GM18502 (cell line): ENCODE data around the gene STEAP1.
"Not testable (repeated sequence)": the region's sequence is repeated elsewhere in the genome, so short reads cannot be mapped to it uniquely, and the experiment has no call there.

Experiments used
- ATAC-seq: cut with Tn5 transposase; IDR thresholded peaks from one replicate; pipeline ENCODE4 v1.9.1; 2021; ENCODE audit warnings: mild to moderate bottlenecking; ENCODE audit not compliant: unreplicated experiment, poor library complexity

The STEAP1 gene

DNA sequence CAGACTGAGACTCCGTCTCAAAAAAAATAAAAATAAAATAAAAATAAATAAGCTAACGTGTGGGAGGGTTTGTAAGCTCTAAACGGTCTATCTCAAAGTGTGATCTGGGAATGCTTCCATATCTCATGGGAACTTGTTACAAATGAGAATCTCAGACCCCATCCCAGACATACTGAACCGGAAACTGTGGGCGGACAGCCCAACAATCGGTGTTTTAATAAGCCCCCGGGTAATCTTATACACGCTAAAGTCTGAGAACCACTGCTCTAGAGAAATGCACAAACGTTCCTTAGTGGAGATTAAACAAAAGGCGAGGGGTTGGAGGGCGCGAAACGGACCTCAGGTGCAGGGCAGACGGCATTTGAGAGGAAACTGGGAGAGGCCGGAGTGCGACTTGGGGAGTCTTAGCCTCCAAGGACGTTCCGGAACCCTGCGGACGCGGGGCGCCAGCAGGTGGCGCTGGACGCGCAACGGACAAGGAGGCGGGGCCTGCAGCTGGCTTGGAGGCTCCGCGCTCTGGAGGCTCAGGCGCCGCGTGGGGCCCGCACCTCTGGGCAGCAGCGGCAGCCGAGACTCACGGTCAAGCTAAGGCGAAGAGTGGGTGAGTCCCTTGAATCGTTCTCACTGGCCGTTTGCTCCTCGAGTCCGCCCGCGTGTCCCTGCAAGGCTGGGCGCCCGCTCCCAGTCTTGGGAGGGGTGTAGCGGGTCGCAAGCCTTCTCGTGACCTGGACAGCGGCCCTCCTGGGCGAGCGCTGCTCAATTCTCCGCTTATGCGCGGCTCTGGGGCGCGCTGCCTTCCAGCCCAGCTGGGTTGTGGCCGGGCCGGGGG lies at the start of gene STEAP1:
STEAP1 (plus strand) TSS at position 527 of the 829 bp plus-strand sequence. CDS start 5,320 bp downstream, outside the sequence.
- peak; percentile 98 for ATAC-seq

GRCh38 chr7:90114972-90115371 lies 39.3 kb upstream of the STEAP1 start:
- not testable (repeated sequence) for ATAC-seq

DNA sequence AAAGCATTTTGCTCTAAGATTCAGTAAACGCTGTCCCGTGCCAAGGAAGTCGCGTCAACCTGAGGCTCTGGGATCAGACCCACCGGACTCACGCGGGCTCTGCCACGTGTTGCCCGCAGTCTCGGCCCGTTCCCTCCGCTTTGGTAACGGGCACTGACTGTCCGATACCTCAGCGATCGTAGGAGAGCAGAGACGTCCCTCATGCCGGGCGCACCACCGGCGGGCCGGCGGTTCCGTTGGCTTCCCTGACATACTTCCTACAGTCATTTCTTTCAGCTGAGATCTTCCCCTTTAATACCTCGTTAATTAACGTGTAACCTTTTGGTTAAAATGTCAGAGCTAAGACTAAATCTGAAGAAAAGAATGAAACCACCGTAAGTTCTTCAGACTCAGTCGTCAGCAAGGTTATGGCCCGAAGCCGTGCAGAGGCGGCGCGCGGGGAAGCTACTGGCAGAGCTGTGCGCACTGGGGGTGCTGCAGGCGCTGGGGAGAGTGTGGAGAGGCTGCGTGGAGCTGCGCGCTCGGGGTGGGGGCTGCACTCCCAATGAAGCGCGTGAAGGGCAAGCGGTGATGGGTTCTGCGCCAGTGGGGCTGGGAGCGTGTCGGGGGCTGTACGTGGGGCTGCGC lies 35.6 kb upstream of the STEAP1 start:
- not testable (repeated sequence) for ATAC-seq

- no peak for ATAC-seq
Measured at GRCh38 chr7:90119178-90119971, 34.9 kb upstream of the STEAP1 start.

DNA sequence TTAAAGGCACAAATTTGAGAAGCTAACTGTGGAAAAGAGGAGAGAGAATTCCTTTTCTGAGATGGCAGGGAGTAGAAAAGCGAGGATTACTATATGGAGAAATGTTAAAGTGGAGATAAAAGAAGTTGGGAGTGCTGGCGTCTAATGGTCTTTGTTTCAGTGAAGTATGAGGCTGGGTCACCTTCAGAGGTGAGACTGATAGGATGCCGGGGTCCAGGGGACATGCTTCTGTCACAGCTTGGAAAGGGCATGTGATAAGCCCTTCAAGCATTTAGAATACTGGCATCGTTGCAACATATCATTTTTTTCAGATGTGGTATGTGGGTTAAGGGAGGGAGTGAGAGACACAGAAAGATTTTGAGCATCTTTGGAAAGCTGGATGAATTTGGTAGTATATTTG lies 34.1 kb upstream of the STEAP1 start:
- not testable (repeated sequence) for ATAC-seq

DNA sequence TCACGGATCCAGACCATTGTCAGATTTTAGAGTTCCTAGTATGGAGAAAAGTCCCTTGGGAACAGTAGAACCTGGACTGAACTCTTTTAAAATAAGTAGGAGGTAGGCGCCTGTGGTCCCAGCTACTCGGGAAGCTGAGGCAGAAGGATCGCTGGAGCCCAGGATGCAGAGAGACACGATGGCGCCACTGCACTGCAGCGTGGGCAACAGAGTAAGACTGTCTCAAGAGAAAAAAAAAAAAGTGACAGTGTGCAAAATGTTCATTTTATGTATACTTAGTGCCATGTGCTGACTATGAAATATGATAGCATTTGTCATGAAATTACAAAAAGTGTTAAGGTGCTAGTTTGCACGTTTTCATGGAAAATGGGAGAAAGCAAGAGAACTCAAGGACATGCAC lies 22.5 kb upstream of the STEAP1 start:
- not testable (repeated sequence) for ATAC-seq

GRCh38 chr7:90147079-90147960 lies 6.9 kb upstream of the STEAP1 start:
- ATAC-seq: not testable (repeated sequence)

DNA sequence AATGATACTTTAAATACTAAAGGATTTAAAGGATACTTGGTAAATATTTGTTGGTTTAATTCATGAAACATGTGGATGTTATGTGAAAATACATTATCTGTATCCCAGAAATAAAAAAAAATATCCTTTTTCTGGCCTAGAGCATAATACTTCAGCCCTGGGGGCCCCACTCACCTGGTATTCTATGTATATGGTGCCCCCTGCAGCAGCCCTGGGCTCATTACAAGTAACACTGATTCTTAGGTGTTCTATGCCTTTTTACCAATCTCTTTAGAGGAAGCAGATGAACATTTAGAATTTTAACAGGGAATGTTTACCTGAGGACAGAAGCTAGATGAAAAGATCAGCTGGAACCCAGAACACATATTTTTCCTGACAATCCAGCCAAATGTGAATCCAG lies 4.8 kb upstream of the STEAP1 start:
- ATAC-seq: not testable (repeated sequence)

GRCh38 chr7:90151884-90152283 lies 2.4 kb upstream of the STEAP1 start:
- ATAC-seq: not testable (repeated sequence)

GRCh38 chr7:90152642-90153253 lies 1.5 kb upstream of the STEAP1 start:
- ATAC-seq: not testable (repeated sequence)

DNA sequence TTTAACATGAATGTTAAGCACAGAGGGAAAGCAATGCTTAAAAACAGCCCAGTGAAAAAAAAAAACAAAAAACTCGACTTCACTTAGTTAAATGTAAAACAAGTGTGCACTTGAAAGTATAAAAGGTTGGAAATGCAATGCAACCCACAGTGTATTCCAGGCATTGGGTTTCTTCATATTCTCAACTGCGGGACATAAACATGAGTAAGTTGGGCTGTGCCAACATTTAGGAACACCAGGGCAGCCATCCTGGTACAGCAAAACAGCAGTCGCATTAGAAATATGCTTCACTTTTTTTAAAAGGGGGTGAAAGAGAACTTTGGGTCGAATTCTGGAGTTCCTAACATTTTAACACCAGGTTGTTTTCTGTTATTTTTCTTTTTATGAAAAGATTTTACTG lies 937 bp downstream of the STEAP1 start:
- ATAC-seq: no peak

- not testable (repeated sequence) for ATAC-seq
Measured at GRCh38 chr7:90157331-90157730, 3.1 kb downstream of the STEAP1 start.

DNA sequence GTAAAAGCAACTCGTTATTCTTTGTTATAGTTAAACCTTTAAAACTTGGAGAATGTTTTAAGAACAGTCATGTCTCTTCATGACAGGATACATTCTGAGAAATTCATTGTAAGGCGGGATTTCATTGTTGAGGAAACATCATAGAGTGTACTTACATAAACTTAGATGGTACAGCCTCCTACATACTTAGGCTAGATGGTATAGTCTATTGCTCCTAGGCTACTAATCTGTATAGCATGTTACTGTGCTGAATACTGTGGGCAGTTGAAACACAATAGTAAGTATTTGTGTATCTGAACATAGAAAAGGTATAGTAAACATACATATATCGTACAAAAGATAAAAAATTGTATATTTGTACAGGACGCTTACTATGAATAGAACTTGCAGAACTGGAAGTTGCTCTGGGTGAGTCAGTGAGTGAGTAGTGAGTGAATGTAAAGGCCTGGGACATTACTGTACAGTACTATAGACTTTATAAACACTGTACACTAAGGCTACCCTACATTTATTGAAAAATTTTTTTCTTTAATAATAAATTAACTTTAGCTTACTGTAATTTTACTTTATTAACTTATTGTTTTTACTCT lies 3.6 kb downstream of the STEAP1 start:
- ATAC-seq: not testable (repeated sequence)

GRCh38 chr7:90163534-90163933 lies 9.3 kb downstream of the STEAP1 start:
- ATAC-seq: no peak

DNA sequence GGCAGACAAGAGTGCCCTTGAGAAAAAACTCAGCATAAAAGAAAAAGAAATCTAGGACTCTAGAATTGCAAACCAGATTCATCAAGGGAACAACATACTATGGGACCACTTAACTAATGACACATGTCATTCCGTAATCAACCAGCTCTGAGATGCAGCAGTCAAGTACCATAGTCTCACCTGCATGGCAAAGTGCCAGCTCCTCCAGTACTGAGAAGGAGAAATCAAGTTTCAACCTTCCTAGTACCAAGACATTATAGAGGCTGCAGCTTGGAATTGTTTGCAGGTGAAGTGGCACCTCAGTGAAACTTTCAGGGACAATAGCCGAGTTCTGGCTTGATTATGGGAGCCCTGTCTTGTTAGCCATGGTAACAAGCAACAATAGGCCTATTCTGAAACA lies 11.5 kb downstream of the STEAP1 start:
- ATAC-seq: no peak

- no peak for ATAC-seq
Measured at GRCh38 chr7:90166153-90166552, 11.9 kb downstream of the STEAP1 start.

DNA sequence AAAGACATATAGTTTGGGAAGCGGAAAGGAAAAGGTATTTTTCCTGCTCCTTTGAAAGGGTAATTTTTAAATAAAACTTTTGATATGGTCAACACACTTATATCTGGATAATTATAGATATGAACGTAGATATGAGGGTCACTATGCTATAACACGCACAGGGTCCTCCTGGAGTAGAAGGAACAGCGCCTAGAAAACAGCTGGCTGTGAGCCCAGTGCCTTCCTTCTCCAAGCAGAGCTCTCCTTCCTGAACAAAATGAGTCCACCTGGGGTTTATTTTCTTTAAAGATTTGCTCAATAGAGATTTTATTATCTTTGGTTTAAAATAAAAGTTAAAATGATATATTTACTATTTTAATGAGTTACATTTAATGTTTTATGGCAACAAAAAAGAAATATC lies 13.1 kb downstream of the STEAP1 start:
- no peak for ATAC-seq

DNA sequence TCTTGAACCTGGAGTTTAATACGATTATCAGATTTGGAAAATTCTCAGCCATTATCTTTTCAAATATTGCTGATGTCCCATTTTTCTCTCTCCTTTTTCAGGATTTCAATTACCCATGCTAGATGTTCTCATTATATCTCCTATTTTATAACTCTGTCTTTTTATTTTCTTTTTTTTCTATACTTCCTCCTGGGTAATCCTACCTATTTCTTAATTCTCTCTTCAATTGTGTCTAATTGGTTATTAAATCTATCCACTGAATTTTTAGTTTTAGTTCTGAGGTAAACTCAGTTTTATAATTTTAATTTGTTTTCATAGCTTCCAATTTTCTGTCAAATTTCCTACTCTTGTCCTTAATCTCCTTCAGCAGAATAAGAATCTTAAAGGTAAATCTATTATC lies 15.6 kb downstream of the STEAP1 start:
- ATAC-seq: no peak

- no peak for ATAC-seq
Measured at GRCh38 chr7:90172121-90172520, 17.9 kb downstream of the STEAP1 start.
